GM23248 (cell line): ENCODE measurements around the gene SAP30BP. TPM values are rescaled to one million over a fixed set of nuclear protein-coding genes. Genes with fewer than 3 reads are reported as not detected.

Experiments used
- DNase-seq: peaks from one replicate; pipeline ENCODE4 v3.0.0-alpha.2; 2015
- H2AFZ ChIP-seq: fragments of 200-600 bp; sonication (generic); 2 replicates; pipeline ENCODE4 v1.6.1; 2016; ENCODE audit warnings: antibody characterized with exemption
- H3F3A ChIP-seq: fragments of 200-600 bp; sonication (generic); 2 replicates; pipeline ENCODE4 v1.6.1; 2016; ENCODE audit warnings: mild to moderate bottlenecking, antibody characterized with exemption, mixed run types; ENCODE audit not compliant: insufficient read depth
- H3K27ac ChIP-seq: fragments of 200-600 bp; sonication (generic); 2 replicates; pipeline ENCODE4 v1.5.1; 2016; ENCODE audit warnings: mild to moderate bottlenecking
- H3K27me3 ChIP-seq: fragments of 200-600 bp; sonication (generic); replicated peaks from 2 replicates; pipeline ENCODE4 v1.6.1; 2016; ENCODE audit warnings: mild to moderate bottlenecking; ENCODE audit not compliant: insufficient read depth
- H3K36me3 ChIP-seq: fragments of 200-600 bp; sonication (generic); 2 replicates; pipeline ENCODE4 v1.6.1; 2016; ENCODE audit warnings: low read depth, mild to moderate bottlenecking
- H3K4me1 ChIP-seq: fragments of 200-600 bp; sonication (generic); 2 replicates; pipeline ENCODE4 v1.6.1; 2016; ENCODE audit warnings: mild to moderate bottlenecking; ENCODE audit not compliant: insufficient read depth
- H3K4me2 ChIP-seq: fragments of 200-600 bp; sonication (generic); one replicate; pipeline ENCODE4 v1.6.1; 2016; ENCODE audit warnings: mild to moderate bottlenecking; ENCODE audit not compliant: unreplicated experiment
- H3K4me3 ChIP-seq: fragments of 200-600 bp; sonication (generic); 2 replicates; pipeline ENCODE4 v1.5.1; 2016; ENCODE audit warnings: mild to moderate bottlenecking
- H3K79me2 ChIP-seq: fragments of 200-600 bp; sonication (generic); 2 replicates; pipeline ENCODE4 v1.6.1; 2016; ENCODE audit warnings: mild to moderate bottlenecking; ENCODE audit not compliant: insufficient read depth
- H3K9ac ChIP-seq: fragments of 200-600 bp; sonication (generic); 2 replicates; pipeline ENCODE4 v1.6.1; 2016; ENCODE audit warnings: mild to moderate bottlenecking
- H3K9me2 ChIP-seq: fragments of 200-600 bp; sonication (generic); 2 replicates; pipeline ENCODE4 v1.6.1; 2016; ENCODE audit warnings: mixed run types, mild to moderate bottlenecking, moderate library complexity; ENCODE audit not compliant: insufficient read depth
- H3K9me3 ChIP-seq: fragments of 200-600 bp; sonication (generic); one replicate; pipeline ENCODE4 v1.6.1; 2017; ENCODE audit warnings: low read depth
- H4K20me1 ChIP-seq: fragments of 200-600 bp; sonication (generic); 2 replicates; pipeline ENCODE4 v1.6.0; 2016; ENCODE audit not compliant: insufficient read depth
- EZH2 ChIP-seq: fragments of 200-600 bp; sonication (generic); IDR thresholded peaks from 2 replicates; pipeline ENCODE4 v1.6.1; 2018; ENCODE audit warnings: antibody characterized with exemption, mild to moderate bottlenecking; ENCODE audit not compliant: insufficient read depth, poor library complexity, severe bottlenecking
- EZH2phosphoT487 ChIP-seq: fragments of 200-600 bp; sonication (generic); IDR thresholded peaks from 2 replicates; pipeline ENCODE4 v1.6.1; 2018; ENCODE audit warnings: antibody characterized with exemption, moderate library complexity, mild to moderate bottlenecking, low read depth; ENCODE audit not compliant: insufficient read depth
- WGBS, 2 experiments: methylation state at CpG; one replicate each; pipeline ENCODE4 v1.1.6; 2015 to 2017; ENCODE audit warnings: low lambda C conversion rate in 2 of 2, low coverage in 1 of 2; ENCODE audit errors: missing lambda C conversion rate in 2 of 2; 5-methylcytosine and 5-hydroxymethylcytosine counted together
- in situ Hi-C: fragments of 300-500 bp; cut with MboI; formaldehyde crosslinking; loops from 2 replicates; pipeline ENCODE4 v1.15.0; 2020
- polyA plus RNA-seq: library from polyadenylated mRNA; unstranded; fragments of >200 nt; fragmentation: Nextera tagmentation; extraction: Ambion mirVana; gene quantifications from 2 replicates; pipeline ENCODE4 v1.2.1, GENCODE V29; 2016
- total RNA-seq: library from RNA; depleted of rRNA; stranded (reverse); fragments of >200 nt; shearing (Covaris generic); gene quantifications from 2 replicates; pipeline ENCODE4 v1.2.3, GENCODE V29; 2014

Gene SAP30BP
- total and polyA plus RNA-seq, 2 experiments from 2014 or later: 60.8 to 93.1 TPM

DNA sequence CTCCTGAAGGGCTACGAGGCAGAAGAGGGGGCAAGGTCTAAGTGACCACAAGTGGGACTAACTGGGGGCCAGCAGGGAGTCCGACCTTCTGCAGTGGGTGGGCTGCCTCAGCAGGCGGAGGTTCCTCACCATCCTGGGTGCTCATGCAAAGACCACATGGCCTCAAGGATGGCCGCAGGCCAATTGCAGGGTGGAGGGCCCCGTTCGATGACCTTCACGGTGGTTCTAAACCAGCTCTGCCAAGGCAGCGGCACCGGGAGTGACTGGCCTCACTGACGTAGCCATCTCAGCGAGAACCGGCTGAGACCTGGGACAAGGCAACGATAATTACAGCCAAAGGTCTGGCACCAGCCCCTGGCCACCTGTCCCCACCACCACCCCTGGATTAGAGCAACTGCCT is 28.2 kb upstream of the SAP30BP start:
- Histone ChIP-seq H3K4me3 (no peak overlapping the region), H3K4me1 (peaks cover 5% of the 10 kb centered on the region), H3K4me2 (no peak overlapping the region), H3K9me2 (no peaks in the 10 kb centered on the region), H3K27ac (no peak overlapping the region), H3K9ac (no peak overlapping the region), H3K79me2 (no peaks in the 10 kb centered on the region), H3F3A (no peaks in the 10 kb centered on the region), H2AFZ (no peak overlapping the region), H3K27me3 (no peaks in the 10 kb centered on the region), H3K9me3 (no peaks in the 10 kb centered on the region), H3K36me3 (no peaks in the 10 kb centered on the region), H4K20me1 (no peaks in the 10 kb centered on the region)
- in situ Hi-C loops: no loop called here
- 97 to 98% methylated on average over 11 to 13 of the region's 13 CpGs for WGBS, 2 experiments
- no peak for DNase-seq
- TF ChIP-seq EZH2phosphoT487 (no peak), EZH2 (no peak)

GRCh38 chr17:75639327-75639726 is 27.8 kb upstream of the SAP30BP start:
- Histone ChIP-seq H3K79me2 (no peaks in the 10 kb centered on the region), H3K4me1 (peaks cover under 1% of the 10 kb centered on the region), H3K27me3 (no peaks in the 10 kb centered on the region), H3K4me2 (no peak overlapping the region), H3K9me2 (no peaks in the 10 kb centered on the region), H3K9me3 (no peaks in the 10 kb centered on the region), H4K20me1 (no peaks in the 10 kb centered on the region), H3F3A (no peaks in the 10 kb centered on the region), H3K4me3 (no peak overlapping the region), H2AFZ (no peak overlapping the region), H3K9ac (no peak overlapping the region), H3K27ac (no peak overlapping the region), H3K36me3 (no peaks in the 10 kb centered on the region)
- in situ Hi-C loops: no loop called here
- TF ChIP-seq EZH2 (no peak), EZH2phosphoT487 (no peak)
- WGBS, 2 experiments: 100% methylated on average over 3 of the region's 3 CpGs
- no peak for DNase-seq

GRCh38 chr17:75639771-75640555 is 27.2 kb upstream of the SAP30BP start:
- no peak overlapping the region for H3K27ac ChIP-seq
- in situ Hi-C loops: no loop called here
- no peak for DNase-seq
- no peaks in the 10 kb centered on the region for H3K27me3 ChIP-seq
- 94 to 96% methylated on average over 28 to 30 of the region's 30 CpGs for WGBS, 2 experiments
- H3K4me3 ChIP-seq: no peak overlapping the region
- no peak overlapping the region for H3K4me2 ChIP-seq
- no peaks in the 10 kb centered on the region for H3K4me1 ChIP-seq
- no peaks in the 10 kb centered on the region for H3K9me3 ChIP-seq
- no peaks in the 10 kb centered on the region for H3K9me2 ChIP-seq
- H2AFZ ChIP-seq: no peak overlapping the region
- H3K36me3 ChIP-seq: no peaks in the 10 kb centered on the region
- no peaks in the 10 kb centered on the region for H3F3A ChIP-seq
- TF ChIP-seq EZH2: no peak
- no peak for TF ChIP-seq EZH2phosphoT487
- no peaks in the 10 kb centered on the region for H3K79me2 ChIP-seq
- H3K9ac ChIP-seq: no peak overlapping the region
- no peaks in the 10 kb centered on the region for H4K20me1 ChIP-seq

GRCh38 chr17:75640556-75641119 is 26.5 kb upstream of the SAP30BP start:
- Histone ChIP-seq H3K9me2 (no peaks in the 10 kb centered on the region), H3K4me1 (no peaks in the 10 kb centered on the region), H3K4me2 (no peak overlapping the region), H3K79me2 (no peaks in the 10 kb centered on the region), H3K36me3 (no peaks in the 10 kb centered on the region), H3K4me3 (no peak overlapping the region), H2AFZ (no peak overlapping the region), H4K20me1 (no peaks in the 10 kb centered on the region), H3K27me3 (no peaks in the 10 kb centered on the region), H3K27ac (no peak overlapping the region), H3K9me3 (no peaks in the 10 kb centered on the region), H3F3A (no peaks in the 10 kb centered on the region), H3K9ac (no peak overlapping the region)
- WGBS, 2 experiments: 90 to 91% methylated on average over 10 to 13 of the region's 13 CpGs
- TF ChIP-seq EZH2: no peak
- TF ChIP-seq EZH2phosphoT487: no peak
- in situ Hi-C loops: no loop called here
- DNase-seq: no peak
